ENCODE results near the gene CHKA.

CHKA gene

DNA sequence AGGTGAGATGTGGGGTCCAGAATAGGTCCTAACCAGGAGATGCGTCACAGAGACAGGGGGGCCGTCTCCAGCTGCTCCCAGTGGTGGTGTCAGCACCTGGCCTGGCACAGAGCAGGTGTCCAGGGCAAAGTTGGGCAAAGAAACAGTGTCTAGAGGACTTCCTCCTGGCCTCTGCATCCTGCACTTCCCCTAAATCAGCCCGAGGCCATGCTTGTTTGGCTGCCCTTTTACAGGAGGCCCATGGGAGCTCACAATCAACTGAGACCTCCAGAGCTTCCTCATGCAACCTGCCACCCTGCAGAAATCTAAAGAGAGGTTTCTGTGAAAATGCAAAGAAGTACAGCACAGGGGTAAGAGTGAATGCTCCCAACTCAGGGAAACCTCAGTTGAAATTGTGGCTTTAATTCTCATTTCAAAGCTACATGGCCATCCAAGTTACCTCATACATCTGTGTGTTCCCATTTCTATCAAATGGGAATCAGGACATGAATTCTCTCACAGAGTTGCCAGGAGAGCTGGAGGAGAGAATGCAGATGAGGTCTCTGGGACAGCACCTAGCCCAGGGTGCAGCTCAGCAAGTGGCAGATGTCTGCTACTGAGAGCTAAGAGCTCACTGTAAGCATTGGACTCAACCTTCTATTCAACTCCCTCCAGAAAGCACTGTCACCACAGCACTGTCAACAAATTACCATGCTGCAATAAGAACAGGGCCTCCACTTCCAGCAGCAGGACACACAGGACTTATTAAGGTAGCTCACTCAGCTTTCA lies 49.7 kb downstream of the CHKA start:
- TF ChIP-seq FOXP2 (optimal IDR thresholded peaks at IDR 0.05; ENCODE audit: borderline replicate concordance, extremely low read depth, extremely low read length, insufficient read depth) (no peak), POLR2AphosphoS5 (IDR thresholded peaks at IDR 0.05; ENCODE audit: low read depth, low read length) (no peak), TAF1 (IDR thresholded peaks at IDR 0.05; ENCODE audit: borderline replicate concordance, insufficient read depth, low read length) (no peak), SIN3A (IDR thresholded peaks at IDR 0.05; ENCODE audit: borderline replicate concordance, insufficient read depth, low read length) (no peak)
- TF ChIP-seq, protein P1, sequence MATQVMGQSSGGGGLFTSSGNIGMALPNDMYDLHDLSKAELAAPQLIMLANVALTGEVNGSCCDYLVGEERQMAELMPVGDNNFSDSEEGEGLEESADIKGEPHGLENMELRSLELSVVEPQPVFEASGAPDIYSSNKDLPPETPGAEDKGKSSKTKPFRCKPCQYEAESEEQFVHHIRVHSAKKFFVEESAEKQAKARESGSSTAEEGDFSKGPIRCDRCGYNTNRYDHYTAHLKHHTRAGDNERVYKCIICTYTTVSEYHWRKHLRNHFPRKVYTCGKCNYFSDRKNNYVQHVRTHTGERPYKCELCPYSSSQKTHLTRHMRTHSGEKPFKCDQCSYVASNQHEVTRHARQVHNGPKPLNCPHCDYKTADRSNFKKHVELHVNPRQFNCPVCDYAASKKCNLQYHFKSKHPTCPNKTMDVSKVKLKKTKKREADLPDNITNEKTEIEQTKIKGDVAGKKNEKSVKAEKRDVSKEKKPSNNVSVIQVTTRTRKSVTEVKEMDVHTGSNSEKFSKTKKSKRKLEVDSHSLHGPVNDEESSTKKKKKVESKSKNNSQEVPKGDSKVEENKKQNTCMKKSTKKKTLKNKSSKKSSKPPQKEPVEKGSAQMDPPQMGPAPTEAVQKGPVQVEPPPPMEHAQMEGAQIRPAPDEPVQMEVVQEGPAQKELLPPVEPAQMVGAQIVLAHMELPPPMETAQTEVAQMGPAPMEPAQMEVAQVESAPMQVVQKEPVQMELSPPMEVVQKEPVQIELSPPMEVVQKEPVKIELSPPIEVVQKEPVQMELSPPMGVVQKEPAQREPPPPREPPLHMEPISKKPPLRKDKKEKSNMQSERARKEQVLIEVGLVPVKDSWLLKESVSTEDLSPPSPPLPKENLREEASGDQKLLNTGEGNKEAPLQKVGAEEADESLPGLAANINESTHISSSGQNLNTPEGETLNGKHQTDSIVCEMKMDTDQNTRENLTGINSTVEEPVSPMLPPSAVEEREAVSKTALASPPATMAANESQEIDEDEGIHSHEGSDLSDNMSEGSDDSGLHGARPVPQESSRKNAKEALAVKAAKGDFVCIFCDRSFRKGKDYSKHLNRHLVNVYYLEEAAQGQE (IDR thresholded peaks at IDR 0.05; ENCODE audit: insufficient read depth in 1 of 2, low read depth in 2 of 2, low read length in 2 of 2) = no peak

DNA sequence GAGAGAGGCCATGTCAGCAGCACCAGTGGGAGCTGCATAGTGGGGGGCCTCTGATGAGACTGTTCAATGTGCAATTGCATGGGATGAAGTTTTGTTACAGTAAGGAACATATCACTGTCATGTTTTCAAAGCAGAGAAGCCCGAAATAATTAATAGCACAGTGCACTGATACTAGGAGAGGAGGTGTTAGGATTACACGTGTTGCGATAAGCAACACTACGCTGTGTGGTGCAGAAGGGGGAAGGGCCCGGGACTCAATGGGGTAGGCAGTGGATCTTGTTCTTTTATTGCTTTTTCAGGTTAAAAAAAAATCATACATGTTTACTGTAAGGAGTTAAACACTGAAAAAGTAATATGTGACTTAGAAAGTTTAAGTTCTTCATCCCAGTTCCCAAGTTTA lies 53.2 kb downstream of the CHKA start:
- TF ChIP-seq POLR2AphosphoS5 (IDR thresholded peaks at IDR 0.05; ENCODE audit: low read depth, low read length) = no peak
- no peak for TF ChIP-seq SIN3A (IDR thresholded peaks at IDR 0.05; ENCODE audit: borderline replicate concordance, insufficient read depth, low read length)
- TF ChIP-seq, protein P1 (IDR thresholded peaks at IDR 0.05; ENCODE audit: insufficient read depth in 1 of 2, low read depth in 2 of 2, low read length in 2 of 2) = no peak
- TF ChIP-seq FOXP2 (optimal IDR thresholded peaks at IDR 0.05; ENCODE audit: borderline replicate concordance, extremely low read depth, extremely low read length, insufficient read depth) = no peak
- TF ChIP-seq TAF1 (IDR thresholded peaks at IDR 0.05; ENCODE audit: borderline replicate concordance, insufficient read depth, low read length) = no peak

DNA sequence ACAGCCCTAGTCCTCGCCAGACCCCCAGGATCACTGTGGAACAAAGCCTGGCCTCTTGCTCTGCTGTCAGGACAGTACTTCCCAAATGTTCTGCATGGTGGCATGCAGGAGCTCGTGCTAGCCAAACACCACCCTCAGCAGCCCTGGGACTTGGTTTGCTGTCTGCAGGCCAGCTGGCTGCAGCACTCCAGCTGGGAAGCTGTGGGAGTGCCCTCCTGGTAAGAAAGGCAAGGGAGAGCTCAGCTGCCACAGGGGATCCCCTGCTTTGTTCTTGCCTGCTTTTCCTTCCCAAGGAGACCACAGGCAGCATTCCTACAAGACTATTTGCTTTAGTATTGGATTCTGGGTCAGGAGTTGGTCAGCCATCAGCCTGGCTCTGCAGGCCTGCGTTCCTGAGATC lies 54.4 kb downstream of the CHKA start:
- TF ChIP-seq FOXP2 (optimal IDR thresholded peaks at IDR 0.05; ENCODE audit: borderline replicate concordance, extremely low read depth, extremely low read length, insufficient read depth) (no peak), SIN3A (IDR thresholded peaks at IDR 0.05; ENCODE audit: borderline replicate concordance, insufficient read depth, low read length) (no peak)

DNA sequence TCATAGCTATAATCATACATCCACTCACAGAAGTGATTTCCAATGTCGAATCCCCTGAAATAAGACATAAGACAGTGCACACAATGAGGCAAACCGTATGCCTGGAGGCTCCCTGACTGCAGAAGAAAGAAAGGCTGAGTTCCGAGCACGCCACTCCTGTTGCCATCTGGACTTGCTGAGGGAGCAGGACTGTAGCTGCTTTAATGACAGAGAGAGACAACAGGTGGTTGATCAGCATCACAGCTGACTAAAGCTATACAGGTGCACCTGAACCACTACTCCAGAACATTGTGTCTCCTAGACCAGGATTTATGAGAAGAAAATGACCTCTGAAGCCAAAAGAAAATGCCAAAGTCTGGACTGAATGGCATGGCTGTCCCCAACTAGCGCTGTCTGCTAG lies 55.3 kb downstream of the CHKA start:
- TF ChIP-seq POLR2AphosphoS5 (IDR thresholded peaks at IDR 0.05; ENCODE audit: low read depth, low read length) (no peak), SIN3A (IDR thresholded peaks at IDR 0.05; ENCODE audit: borderline replicate concordance, insufficient read depth, low read length) (no peak), FOXP2 (optimal IDR thresholded peaks at IDR 0.05; ENCODE audit: borderline replicate concordance, extremely low read depth, extremely low read length, insufficient read depth) (no peak), TAF1 (IDR thresholded peaks at IDR 0.05; ENCODE audit: borderline replicate concordance, insufficient read depth, low read length) (no peak)
- TF ChIP-seq, protein P1 (IDR thresholded peaks at IDR 0.05; ENCODE audit: insufficient read depth in 1 of 2, low read depth in 2 of 2, low read length in 2 of 2) = no peak

DNA sequence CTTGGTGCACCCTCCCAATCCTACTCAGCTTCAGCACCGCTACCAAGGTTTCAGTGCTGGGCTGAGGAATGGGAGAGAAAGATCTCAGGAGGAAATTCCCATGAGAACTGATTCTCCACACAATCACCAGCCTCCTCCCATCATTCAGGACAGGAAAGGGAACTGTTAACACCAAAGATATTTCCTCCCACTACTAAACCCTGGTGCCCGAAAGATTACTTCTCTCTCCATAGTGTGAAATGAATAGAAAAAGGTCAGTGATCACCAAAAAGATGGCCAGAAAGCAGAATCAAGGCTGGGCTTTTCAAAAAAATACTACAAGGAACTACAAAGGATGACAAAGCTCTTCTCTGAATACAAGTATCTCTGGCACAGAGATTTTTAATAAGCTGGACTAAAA lies 56.3 kb downstream of the CHKA start:
- no peak for TF ChIP-seq POLR2AphosphoS5 (IDR thresholded peaks at IDR 0.05; ENCODE audit: low read depth, low read length)
- TF ChIP-seq, protein P1 (IDR thresholded peaks at IDR 0.05; ENCODE audit: insufficient read depth in 1 of 2, low read depth in 2 of 2, low read length in 2 of 2) = no peak
- no peak for TF ChIP-seq TAF1 (IDR thresholded peaks at IDR 0.05; ENCODE audit: borderline replicate concordance, insufficient read depth, low read length)
- no peak for TF ChIP-seq SIN3A (IDR thresholded peaks at IDR 0.05; ENCODE audit: borderline replicate concordance, insufficient read depth, low read length)
- no peak for TF ChIP-seq FOXP2 (optimal IDR thresholded peaks at IDR 0.05; ENCODE audit: borderline replicate concordance, extremely low read depth, extremely low read length, insufficient read depth)
